Measurements from ENCODE around the gene PTBP2.

- no peak for TF ChIP-seq MAX (IDR thresholded peaks at IDR 0.05)
- TF ChIP-seq CTCF (IDR thresholded peaks at IDR 0.05; ENCODE audit: control extremely low read depth in 1 of 3, insufficient read depth in 1 of 3, low read depth in 1 of 3, low read length in 3 of 3): no peak
- TF ChIP-seq NRF1 (IDR thresholded peaks at IDR 0.05; ENCODE audit: low read depth, low read length): no peak
- TF ChIP-seq HDAC2 (IDR thresholded peaks at IDR 0.05; ENCODE audit: borderline replicate concordance in 1 of 2, low read depth in 2 of 2, low read length in 2 of 2): no peak
- TF ChIP-seq, protein P1, sequence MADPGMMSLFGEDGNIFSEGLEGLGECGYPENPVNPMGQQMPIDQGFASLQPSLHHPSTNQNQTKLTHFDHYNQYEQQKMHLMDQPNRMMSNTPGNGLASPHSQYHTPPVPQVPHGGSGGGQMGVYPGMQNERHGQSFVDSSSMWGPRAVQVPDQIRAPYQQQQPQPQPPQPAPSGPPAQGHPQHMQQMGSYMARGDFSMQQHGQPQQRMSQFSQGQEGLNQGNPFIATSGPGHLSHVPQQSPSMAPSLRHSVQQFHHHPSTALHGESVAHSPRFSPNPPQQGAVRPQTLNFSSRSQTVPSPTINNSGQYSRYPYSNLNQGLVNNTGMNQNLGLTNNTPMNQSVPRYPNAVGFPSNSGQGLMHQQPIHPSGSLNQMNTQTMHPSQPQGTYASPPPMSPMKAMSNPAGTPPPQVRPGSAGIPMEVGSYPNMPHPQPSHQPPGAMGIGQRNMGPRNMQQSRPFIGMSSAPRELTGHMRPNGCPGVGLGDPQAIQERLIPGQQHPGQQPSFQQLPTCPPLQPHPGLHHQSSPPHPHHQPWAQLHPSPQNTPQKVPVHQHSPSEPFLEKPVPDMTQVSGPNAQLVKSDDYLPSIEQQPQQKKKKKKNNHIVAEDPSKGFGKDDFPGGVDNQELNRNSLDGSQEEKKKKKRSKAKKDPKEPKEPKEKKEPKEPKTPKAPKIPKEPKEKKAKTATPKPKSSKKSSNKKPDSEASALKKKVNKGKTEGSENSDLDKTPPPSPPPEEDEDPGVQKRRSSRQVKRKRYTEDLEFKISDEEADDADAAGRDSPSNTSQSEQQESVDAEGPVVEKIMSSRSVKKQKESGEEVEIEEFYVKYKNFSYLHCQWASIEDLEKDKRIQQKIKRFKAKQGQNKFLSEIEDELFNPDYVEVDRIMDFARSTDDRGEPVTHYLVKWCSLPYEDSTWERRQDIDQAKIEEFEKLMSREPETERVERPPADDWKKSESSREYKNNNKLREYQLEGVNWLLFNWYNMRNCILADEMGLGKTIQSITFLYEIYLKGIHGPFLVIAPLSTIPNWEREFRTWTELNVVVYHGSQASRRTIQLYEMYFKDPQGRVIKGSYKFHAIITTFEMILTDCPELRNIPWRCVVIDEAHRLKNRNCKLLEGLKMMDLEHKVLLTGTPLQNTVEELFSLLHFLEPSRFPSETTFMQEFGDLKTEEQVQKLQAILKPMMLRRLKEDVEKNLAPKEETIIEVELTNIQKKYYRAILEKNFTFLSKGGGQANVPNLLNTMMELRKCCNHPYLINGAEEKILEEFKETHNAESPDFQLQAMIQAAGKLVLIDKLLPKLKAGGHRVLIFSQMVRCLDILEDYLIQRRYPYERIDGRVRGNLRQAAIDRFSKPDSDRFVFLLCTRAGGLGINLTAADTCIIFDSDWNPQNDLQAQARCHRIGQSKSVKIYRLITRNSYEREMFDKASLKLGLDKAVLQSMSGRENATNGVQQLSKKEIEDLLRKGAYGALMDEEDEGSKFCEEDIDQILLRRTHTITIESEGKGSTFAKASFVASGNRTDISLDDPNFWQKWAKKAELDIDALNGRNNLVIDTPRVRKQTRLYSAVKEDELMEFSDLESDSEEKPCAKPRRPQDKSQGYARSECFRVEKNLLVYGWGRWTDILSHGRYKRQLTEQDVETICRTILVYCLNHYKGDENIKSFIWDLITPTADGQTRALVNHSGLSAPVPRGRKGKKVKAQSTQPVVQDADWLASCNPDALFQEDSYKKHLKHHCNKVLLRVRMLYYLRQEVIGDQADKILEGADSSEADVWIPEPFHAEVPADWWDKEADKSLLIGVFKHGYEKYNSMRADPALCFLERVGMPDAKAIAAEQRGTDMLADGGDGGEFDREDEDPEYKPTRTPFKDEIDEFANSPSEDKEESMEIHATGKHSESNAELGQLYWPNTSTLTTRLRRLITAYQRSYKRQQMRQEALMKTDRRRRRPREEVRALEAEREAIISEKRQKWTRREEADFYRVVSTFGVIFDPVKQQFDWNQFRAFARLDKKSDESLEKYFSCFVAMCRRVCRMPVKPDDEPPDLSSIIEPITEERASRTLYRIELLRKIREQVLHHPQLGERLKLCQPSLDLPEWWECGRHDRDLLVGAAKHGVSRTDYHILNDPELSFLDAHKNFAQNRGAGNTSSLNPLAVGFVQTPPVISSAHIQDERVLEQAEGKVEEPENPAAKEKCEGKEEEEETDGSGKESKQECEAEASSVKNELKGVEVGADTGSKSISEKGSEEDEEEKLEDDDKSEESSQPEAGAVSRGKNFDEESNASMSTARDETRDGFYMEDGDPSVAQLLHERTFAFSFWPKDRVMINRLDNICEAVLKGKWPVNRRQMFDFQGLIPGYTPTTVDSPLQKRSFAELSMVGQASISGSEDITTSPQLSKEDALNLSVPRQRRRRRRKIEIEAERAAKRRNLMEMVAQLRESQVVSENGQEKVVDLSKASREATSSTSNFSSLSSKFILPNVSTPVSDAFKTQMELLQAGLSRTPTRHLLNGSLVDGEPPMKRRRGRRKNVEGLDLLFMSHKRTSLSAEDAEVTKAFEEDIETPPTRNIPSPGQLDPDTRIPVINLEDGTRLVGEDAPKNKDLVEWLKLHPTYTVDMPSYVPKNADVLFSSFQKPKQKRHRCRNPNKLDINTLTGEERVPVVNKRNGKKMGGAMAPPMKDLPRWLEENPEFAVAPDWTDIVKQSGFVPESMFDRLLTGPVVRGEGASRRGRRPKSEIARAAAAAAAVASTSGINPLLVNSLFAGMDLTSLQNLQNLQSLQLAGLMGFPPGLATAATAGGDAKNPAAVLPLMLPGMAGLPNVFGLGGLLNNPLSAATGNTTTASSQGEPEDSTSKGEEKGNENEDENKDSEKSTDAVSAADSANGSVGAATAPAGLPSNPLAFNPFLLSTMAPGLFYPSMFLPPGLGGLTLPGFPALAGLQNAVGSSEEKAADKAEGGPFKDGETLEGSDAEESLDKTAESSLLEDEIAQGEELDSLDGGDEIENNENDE (IDR thresholded peaks at IDR 0.05; ENCODE audit: insufficient replicate concordance, low read length): no peak
- no peak for TF ChIP-seq POLR2A (IDR thresholded peaks at IDR 0.05; ENCODE audit: control extremely low read depth in 1 of 2, low read depth in 2 of 2, low read length in 2 of 2)
- TF ChIP-seq TAF1 (IDR thresholded peaks at IDR 0.05; ENCODE audit: low read depth, low read length): no peak
- no peak for TF ChIP-seq EZH2 (IDR thresholded peaks at IDR 0.05; ENCODE audit: low read depth, low read length, severe bottlenecking)
- TF ChIP-seq SIN3A (conservative IDR thresholded peaks at IDR 0.05 in 1 of 2, IDR thresholded peaks at IDR 0.05 in 1 of 2; ENCODE audit: low read depth in 1 of 2, low read length in 2 of 2): no peak
- no peak for TF ChIP-seq EP300 (IDR thresholded peaks at IDR 0.05; ENCODE audit: borderline replicate concordance in 1 of 2, low read depth in 2 of 2, low read length in 2 of 2)
- no peak for TF ChIP-seq ZNF274 (IDR thresholded peaks at IDR 0.05; ENCODE audit: borderline replicate concordance, extremely low read depth, low read length)
- TF ChIP-seq JUND (IDR thresholded peaks at IDR 0.05; ENCODE audit: low read length): no peak
- TF ChIP-seq SIRT6 (IDR thresholded peaks at IDR 0.05; ENCODE audit: low read length): no peak
Measured at GRCh38 chr1:96772349-96772748, 50.8 kb downstream of the PTBP2 start.

Measured in H1 (cell line).